GM12891 (cell line): Measurements from ENCODE around the gene CYP26B1.

Source experiments
- POLR2A ChIP-seq: IDR thresholded peaks from 2 replicates; pipeline ENCODE4 v1.6.1; 2011; ENCODE audit warnings: low read depth, low read length, control low read depth
- POLR2AphosphoS5 ChIP-seq: IDR thresholded peaks from 2 replicates; pipeline ENCODE4 v1.6.1; 2011; ENCODE audit warnings: low read depth, low read length, control low read depth
- POU2F2 ChIP-seq: IDR thresholded peaks from 2 replicates; pipeline ENCODE4 v1.6.1; 2011; ENCODE audit warnings: low read depth, mild to moderate bottlenecking, control low read depth, low read length, moderate library complexity
- TAF1 ChIP-seq: IDR thresholded peaks from 2 replicates; pipeline ENCODE4 v1.6.1; 2011; ENCODE audit warnings: low read depth, low read length, control low read depth

DNA sequence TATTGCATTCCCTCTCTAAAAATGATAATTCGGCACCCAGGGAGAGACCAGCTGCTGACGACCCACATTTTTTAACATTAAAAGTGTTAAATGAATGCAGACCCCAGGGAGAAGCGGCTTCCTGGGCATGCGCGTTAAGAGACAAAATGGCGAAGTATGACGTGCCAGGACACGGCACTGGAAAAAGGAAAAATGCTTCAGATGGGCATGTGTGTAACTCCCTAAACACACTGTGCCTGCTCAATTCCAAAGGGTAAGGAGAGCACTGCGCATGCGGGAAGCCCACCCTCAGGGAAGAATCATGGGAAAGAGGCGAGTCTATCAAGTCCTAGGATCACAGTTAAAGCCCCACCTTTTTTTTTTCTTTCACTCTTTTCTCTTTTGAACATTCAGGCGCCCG is 58.1 kb downstream of the CYP26B1 start:
- TF ChIP-seq TAF1 (no peak), POLR2A (no peak), POLR2AphosphoS5 (no peak), POU2F2 (no peak)
